ENCODE results near the gene DDIT4. TPM values are rescaled to one million over a fixed set of nuclear protein-coding genes. Genes with fewer than 3 reads are reported as not detected.
"Not testable (repeated sequence)": the region's sequence is repeated elsewhere in the genome, so short reads cannot be mapped to it uniquely, and the experiment has no call there.

The DDIT4 gene
- total and polyA plus RNA-seq, 8 donors, result 89.9 to 188 (median 162) TPM

DNA sequence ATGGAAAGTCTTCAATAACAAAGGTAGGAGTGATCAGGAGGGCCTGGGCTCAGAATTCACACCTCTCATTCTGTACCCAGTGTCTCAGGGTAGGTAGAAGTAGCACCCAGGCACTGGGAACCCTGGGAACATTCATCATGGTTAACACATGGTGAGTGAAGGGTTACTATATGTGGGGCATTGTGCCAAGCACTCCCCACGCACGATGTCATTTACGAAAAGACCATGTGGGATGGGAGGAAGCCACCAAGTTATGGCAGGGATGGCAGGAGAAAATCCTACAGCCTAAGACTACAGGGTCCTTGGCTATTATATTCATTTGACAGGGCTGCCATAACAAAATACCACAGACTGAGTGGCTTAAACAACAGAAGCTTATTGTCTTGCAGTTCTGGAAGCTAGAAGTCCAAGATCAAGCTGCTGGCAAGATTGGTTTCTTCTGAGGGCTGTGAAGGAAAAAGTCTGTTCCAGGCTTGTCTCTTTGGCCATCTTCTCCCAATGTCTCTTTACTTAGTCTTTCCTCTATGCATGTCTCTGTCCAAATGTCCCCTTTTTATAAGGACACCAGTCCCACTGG is 27.7 kb upstream of the DDIT4 start:
- Histone ChIP-seq H3K27me3 (no peaks in the 10 kb centered on the region), H3K4me1 (peaks cover 92 to 99% (median 97%) of the 10 kb centered on the region in 4 donors), H3K27ac (peak overlapping the region; percentile 6 to 97 (median 92)), H3K4me3 (no peak overlapping the region), H3K36me3 (no peaks in the 10 kb centered on the region), H3K9me3 (no peaks in the 10 kb centered on the region)
- WGBS, 5 donors, result 12 to 26% (median 17%) methylated on average over 3 of the region's 3 CpGs
- DNase-seq, result no peak
- no peak for TF ChIP-seq EP300 (IDR thresholded peaks at IDR 0.05)
- no peak for TF ChIP-seq POLR2A (IDR thresholded peaks at IDR 0.05)
- no peak for TF ChIP-seq POLR2AphosphoS5 (IDR thresholded peaks at IDR 0.05)
- no peak for TF ChIP-seq CTCF (IDR thresholded peaks at IDR 0.05)
- intact Hi-C loops (cut with DNase I; ENCODE audit: low total_unique reads), result no loop called here

DNA sequence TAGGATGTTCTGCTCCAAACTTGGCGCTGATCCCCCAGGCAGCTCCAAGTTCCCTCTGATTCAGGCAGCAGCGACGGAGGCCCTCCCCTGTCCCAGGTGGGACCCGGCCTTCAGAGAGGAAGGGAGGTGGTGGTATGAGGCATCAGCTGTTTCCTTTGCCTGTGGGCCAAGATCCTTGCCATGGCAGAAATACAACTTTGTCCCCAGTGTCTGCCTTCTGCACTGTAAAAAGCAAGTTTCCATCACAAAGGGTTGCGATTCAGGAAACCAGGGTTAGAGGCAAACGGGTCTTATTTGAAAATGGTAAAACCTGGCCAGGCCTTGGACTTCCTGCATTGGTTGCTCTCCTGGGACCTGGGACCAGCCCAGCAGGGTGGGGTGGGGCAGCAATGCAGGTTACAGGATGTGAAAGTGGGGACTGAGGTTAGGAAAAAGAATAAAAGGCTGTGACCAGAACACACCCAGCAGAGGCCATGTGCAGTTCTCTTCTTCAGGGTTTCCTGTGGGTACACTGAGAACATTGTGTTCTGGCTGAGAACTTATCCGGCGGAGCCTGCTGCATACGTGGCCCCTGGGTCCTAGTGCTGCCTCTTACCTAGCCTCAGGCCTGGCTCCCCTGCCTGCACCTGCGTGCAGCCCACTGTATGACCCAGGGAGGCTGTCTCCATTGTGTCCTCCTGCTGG is 25.1 kb upstream of the DDIT4 start:
- Histone ChIP-seq H3K4me3 (peak overlapping the region; percentile 16 to 27 (median 16)), H3K9me3 (no peaks in the 10 kb centered on the region), H3K27me3 (no peaks in the 10 kb centered on the region), H3K4me1 (peaks cover 93 to 100% (median 97%) of the 10 kb centered on the region in 4 donors), H3K27ac (peak overlapping the region; percentile 87 to 97 (median 92)), H3K36me3 (no peaks in the 10 kb centered on the region)
- DNase-seq, result peak; percentile 87 to 90
- TF ChIP-seq CTCF (IDR thresholded peaks at IDR 0.05) (no peak), POLR2AphosphoS5 (IDR thresholded peaks at IDR 0.05) (peak; percentile 96 to 98 (median 97)), POLR2A (IDR thresholded peaks at IDR 0.05) (no peak), EP300 (IDR thresholded peaks at IDR 0.05) (peak; percentile 95)
- intact Hi-C loops (cut with DNase I; ENCODE audit: low total_unique reads), result no loop called here
- 3 to 12% (median 5%) methylated on average over 7 to 10 of the region's 10 CpGs for WGBS, 5 donors

DNA sequence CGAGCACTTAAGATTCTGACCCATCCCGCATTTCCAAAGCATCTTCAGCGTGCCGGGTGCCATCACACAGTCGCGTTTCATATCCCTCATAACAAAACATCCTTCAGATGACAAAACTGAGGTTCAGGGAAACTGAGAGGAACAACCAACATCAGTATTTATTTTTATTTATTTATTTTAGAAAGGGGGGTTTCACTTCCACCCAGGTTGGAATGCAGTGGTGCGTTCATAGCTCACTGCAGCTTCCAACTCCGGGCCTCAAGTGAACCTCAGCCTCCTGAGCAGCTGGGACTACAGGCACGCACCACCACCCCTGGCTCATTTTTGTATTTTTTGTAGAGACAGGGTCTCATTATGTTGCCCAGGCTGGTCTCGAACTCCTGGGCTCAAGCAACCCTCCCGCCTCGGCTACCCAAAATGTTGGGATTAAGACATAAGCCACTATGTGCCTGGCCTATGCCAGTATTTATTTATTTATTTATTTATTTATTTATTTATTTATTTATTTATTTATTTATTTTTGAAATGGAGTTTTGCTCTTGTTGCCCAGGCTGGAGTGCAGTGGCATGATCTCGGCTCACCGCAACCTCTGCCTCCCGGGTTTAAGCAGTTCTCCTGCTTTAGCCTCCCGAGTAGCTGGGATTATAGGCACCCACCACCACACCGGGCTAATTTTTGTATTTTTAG is 24.4 kb upstream of the DDIT4 start:
- Histone ChIP-seq H3K4me3 (peak overlapping the region in 2 of 4 donors; percentile 17 to 27), H3K27ac (peak overlapping the region; percentile 87 to 97 (median 92)), H3K4me1 (peaks cover 93 to 100% (median 97%) of the 10 kb centered on the region in 4 donors)
- H3K36me3 ChIP-seq; H3K27me3 ChIP-seq; intact Hi-C loops (cut with DNase I; ENCODE audit: low total_unique reads); DNase-seq; H3K9me3 ChIP-seq: not testable (repeated sequence)
- 80 to 90% (median 84%) methylated on average over 16 to 17 of the region's 17 CpGs for WGBS, 5 donors

DNA sequence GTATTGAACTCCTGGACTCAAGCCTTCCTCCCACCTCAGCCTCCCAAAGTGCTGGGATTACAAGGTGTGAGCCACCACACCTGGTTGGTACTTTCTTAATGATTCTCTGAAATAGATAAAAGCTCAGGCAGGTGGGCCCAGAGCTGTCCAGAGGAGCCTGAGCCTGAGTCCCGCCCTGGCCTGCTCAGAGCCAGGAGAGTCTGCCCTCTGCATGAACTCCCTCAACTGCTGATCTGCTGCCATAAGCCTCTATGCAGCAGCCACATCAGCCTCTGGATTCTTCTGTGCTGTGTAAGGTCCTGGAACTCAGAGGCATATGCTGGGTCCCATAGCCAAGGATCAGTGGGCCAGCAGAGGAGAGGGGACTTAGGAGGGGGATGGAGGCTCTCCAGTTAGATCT is 23.1 kb upstream of the DDIT4 start:
- H3K9me3 ChIP-seq, result no peaks in the 10 kb centered on the region
- no peak for TF ChIP-seq POLR2A (IDR thresholded peaks at IDR 0.05)
- TF ChIP-seq POLR2AphosphoS5 (IDR thresholded peaks at IDR 0.05), result peak in 2 of 3 donors; percentile 11 to 48
- H3K4me1 ChIP-seq, result peaks cover 93 to 100% (median 97%) of the 10 kb centered on the region in 4 donors
- H3K4me3 ChIP-seq, result no peak overlapping the region
- H3K36me3 ChIP-seq, result no peaks in the 10 kb centered on the region
- no peaks in the 10 kb centered on the region for H3K27me3 ChIP-seq
- intact Hi-C loops (cut with DNase I; ENCODE audit: low total_unique reads), result no loop called here
- WGBS, 5 donors, result 13 to 81% (median 71%) methylated on average over 1 of the region's 1 CpG
- H3K27ac ChIP-seq, result peak overlapping the region; percentile 45 to 97 (median 92)
- DNase-seq, result peak; percentile 43 to 81

DNA sequence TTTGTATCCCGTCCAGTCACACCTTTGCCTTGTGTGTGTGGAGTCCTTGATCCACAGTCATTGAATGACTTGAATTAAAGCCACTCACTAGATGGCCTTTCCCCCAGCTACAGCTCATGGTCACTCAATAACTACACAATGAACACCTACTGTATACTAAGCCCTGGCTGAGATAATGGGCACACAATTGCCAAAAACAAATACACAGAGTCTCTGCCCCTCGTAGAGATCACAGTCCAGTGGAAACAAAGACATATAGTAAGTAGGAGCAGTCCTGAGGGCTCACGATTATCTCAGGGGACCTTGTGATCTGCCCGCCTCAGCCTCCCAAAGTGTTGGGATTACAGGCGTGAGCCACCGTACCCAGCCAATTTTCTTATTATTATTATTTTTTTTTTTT is 22.1 kb upstream of the DDIT4 start:
- Histone ChIP-seq H3K4me1 (peaks cover 93 to 100% (median 97%) of the 10 kb centered on the region in 4 donors), H3K36me3 (no peaks in the 10 kb centered on the region), H3K27ac (peak overlapping the region in 4 of 5 donors; percentile 90 to 97 (median 94)), H3K9me3 (no peaks in the 10 kb centered on the region), H3K4me3 (no peak overlapping the region), H3K27me3 (no peaks in the 10 kb centered on the region)
- DNase-seq, result no peak
- intact Hi-C loops (cut with DNase I; ENCODE audit: low total_unique reads), result no loop called here
- WGBS, 5 donors, result 70 to 87% (median 80%) methylated on average over 6 of the region's 6 CpGs
- no peak for TF ChIP-seq CTCF (IDR thresholded peaks at IDR 0.05)
- TF ChIP-seq POLR2A (IDR thresholded peaks at IDR 0.05), result no peak
- TF ChIP-seq EP300 (IDR thresholded peaks at IDR 0.05), result no peak
- TF ChIP-seq POLR2AphosphoS5 (IDR thresholded peaks at IDR 0.05), result no peak
